Thoracic aorta (tissue), 2 donors: Measurements from ENCODE around the gene TBC1D19. TPM values are rescaled to one million over a fixed set of nuclear protein-coding genes. Genes with fewer than 3 reads are reported as not detected.

ENCODE experiments used
- ATAC-seq: fragments of 150-250 bp; one replicate; pipeline ENCODE4 v1.8.0; 2017; ENCODE audit warnings: low read depth; ENCODE audit not compliant: insufficient number of reproducible peaks, low FRiP score
- DNase-seq: peaks from one replicate; pipeline ENCODE4 v3.0.0-alpha.2; 2020; ENCODE audit warnings: low spot score
- H3K27ac ChIP-seq, 2 donors: fragments of 200-600 bp; sonication (generic); 1 replicate in 1 of 2; 2 replicates in 1 of 2; pipeline ENCODE4 v1.5.1; 2016; ENCODE audit warnings: mild to moderate bottlenecking in 2 of 2, moderate library complexity in 2 of 2
- H3K27me3 ChIP-seq: fragments of 200-600 bp; sonication (generic); replicated peaks from 2 replicates; pipeline ENCODE4 v1.6.0; 2016; ENCODE audit warnings: mild to moderate bottlenecking; ENCODE audit not compliant: insufficient read depth
- H3K36me3 ChIP-seq: fragments of 200-600 bp; sonication (generic); one replicate; pipeline ENCODE4 v1.5.1; 2016
- H3K4me1 ChIP-seq, 2 donors: fragments of 200-600 bp; sonication (generic); 1 replicate in 1 of 2; 2 replicates in 1 of 2; pipeline versions ENCODE4 v1.5.1 to v1.6.0; 2016; ENCODE audit warnings: low read depth in 2 of 2, mild to moderate bottlenecking in 1 of 2; ENCODE audit not compliant: control insufficient read depth in 1 of 2
- H3K4me3 ChIP-seq: fragments of 200-600 bp; sonication (generic); 2 replicates; pipeline ENCODE4 v1.5.1; 2016; ENCODE audit warnings: mild to moderate bottlenecking
- H3K9me3 ChIP-seq: fragments of 200-600 bp; sonication (generic); 2 replicates; pipeline ENCODE4 v1.5.1; 2016
- total RNA-seq, 2 donors: library from RNA; depleted of rRNA; stranded (reverse); fragments of >200 nt; gene quantifications; one replicate each; pipeline versions ENCODE4 v1.1.0 to v1.2.3, GENCODE V29; 2016
- TF ChIP-seq, protein P1 (sequence below): fragments of 200-600 bp; sonication (generic); IDR thresholded peaks from one replicate; pipeline ENCODE4 v1.5.1; 2019; ENCODE audit warnings: antibody characterized with exemption

The TBC1D19 gene
- total RNA-seq, 2 donors from 2014 or later = 9.1 to 19.4 TPM

DNA sequence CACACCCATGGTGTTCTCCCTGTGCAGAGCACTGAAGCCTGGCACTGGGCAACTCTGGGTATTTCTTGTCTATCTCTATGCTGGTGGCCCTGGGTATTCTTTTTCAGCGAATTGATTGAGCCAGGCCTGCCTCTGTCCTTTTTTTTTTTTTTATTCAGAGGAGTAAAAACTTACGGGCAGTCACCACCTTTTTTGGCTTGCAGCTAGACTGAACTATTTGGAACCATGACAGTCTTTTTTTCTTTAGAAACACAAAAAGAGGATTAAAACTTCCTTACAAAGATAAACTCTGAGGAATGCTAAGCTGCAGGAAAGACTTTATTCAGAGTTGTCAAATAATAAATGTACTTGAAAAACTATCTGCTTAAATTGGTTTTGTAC, 157.6 kb downstream of the TBC1D19 start:
- no peak for ATAC-seq
- H3K9me3 ChIP-seq = peaks cover 9% of the 10 kb centered on the region
- no peak for DNase-seq
- no peaks in the 10 kb centered on the region for H3K27me3 ChIP-seq
- TF ChIP-seq, protein P1, sequence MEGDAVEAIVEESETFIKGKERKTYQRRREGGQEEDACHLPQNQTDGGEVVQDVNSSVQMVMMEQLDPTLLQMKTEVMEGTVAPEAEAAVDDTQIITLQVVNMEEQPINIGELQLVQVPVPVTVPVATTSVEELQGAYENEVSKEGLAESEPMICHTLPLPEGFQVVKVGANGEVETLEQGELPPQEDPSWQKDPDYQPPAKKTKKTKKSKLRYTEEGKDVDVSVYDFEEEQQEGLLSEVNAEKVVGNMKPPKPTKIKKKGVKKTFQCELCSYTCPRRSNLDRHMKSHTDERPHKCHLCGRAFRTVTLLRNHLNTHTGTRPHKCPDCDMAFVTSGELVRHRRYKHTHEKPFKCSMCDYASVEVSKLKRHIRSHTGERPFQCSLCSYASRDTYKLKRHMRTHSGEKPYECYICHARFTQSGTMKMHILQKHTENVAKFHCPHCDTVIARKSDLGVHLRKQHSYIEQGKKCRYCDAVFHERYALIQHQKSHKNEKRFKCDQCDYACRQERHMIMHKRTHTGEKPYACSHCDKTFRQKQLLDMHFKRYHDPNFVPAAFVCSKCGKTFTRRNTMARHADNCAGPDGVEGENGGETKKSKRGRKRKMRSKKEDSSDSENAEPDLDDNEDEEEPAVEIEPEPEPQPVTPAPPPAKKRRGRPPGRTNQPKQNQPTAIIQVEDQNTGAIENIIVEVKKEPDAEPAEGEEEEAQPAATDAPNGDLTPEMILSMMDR = no peak
- H3K4me3 ChIP-seq = no peak overlapping the region
- H3K27ac ChIP-seq = peak overlapping the region in 1 of 2 donors; percentile 30
- H3K36me3 ChIP-seq = no peaks in the 10 kb centered on the region
- peaks cover 5 to 8% of the 10 kb centered on the region in 2 donors for H3K4me1 ChIP-seq

DNA sequence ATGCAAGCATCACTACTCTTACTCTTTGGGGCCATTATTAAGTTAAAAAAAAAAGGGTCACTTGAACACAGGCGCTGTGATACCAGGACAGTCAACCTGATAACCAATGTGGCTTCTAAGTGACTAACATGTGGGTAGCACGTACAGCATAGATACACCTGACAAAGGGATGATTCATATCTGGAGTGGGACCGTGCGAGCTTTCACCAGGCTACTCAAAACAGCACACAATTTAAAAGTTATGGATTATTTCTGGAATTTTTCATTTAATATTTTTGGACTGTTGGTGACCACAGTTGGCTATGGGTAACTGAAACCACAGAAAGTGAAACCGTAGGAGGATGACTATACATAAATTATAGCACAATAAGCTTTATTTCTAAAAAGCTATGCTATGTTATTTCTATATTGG, 162.9 kb downstream of the TBC1D19 start:
- Histone ChIP-seq H3K27me3 (no peaks in the 10 kb centered on the region), H3K27ac (no peak overlapping the region), H3K4me3 (no peak overlapping the region), H3K4me1 (peaks cover 2 to 4% of the 10 kb centered on the region in 2 donors), H3K36me3 (peaks cover 4% of the 10 kb centered on the region), H3K9me3 (peaks cover 9% of the 10 kb centered on the region)
- DNase-seq (no peak), ATAC-seq (no peak)
- TF ChIP-seq, protein P1 = no peak

DNA sequence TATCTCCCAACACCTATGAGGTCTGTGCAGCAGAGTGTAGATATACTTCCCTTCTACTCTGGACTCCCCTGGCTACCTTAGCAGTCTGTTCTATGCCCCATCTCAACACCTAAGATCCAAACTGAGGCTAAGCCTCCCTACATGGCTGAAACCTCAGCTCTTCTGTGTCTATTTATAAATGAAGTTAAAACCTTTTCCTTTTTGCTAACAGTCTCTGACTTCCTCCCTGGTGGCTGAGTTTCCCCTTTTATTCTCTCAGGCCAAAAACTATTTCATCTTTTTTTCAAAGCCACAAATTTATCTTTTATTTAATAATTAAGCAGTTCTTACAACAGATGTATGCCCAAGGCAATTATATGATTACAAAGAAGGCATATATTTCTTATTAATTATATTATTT, 164.9 kb downstream of the TBC1D19 start:
- H3K9me3 ChIP-seq = peaks cover 4% of the 10 kb centered on the region
- TF ChIP-seq, protein P1 = no peak
- H3K4me3 ChIP-seq = no peak overlapping the region
- no peaks in the 10 kb centered on the region for H3K27me3 ChIP-seq
- no peak overlapping the region for H3K27ac ChIP-seq
- DNase-seq (no peak), ATAC-seq (no peak)
- peaks cover 5 to 8% of the 10 kb centered on the region in 2 donors for H3K4me1 ChIP-seq
- peaks cover 4% of the 10 kb centered on the region for H3K36me3 ChIP-seq

GRCh38 chr4:26749867-26750266, 166.0 kb downstream of the TBC1D19 start:
- ATAC-seq (no peak), DNase-seq (no peak)
- H3K27ac ChIP-seq = no peak overlapping the region
- H3K36me3 ChIP-seq = peaks cover 4% of the 10 kb centered on the region
- TF ChIP-seq, protein P1 = no peak
- H3K4me3 ChIP-seq = no peak overlapping the region
- H3K9me3 ChIP-seq = no peaks in the 10 kb centered on the region
- H3K4me1 ChIP-seq = peaks cover 5 to 12% of the 10 kb centered on the region in 2 donors
- no peaks in the 10 kb centered on the region for H3K27me3 ChIP-seq

DNA sequence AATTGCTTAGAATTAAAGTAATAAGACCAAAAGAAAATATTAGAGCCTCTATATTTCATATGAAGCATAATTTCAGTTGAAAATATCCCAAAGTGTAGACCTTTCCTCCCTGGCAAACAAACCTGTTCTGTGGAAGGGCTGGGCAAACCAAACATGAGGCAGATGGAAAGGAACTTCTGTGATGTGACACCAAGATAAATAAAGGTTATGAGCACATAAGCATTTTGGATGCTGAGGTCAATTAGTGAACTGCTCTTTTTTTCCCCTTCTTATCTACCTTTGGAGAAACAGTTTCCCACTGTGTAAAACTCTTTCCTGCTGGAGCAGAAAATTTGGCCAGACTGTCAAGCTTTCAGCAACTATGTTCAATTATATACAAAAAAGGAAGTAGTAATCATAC, 167.1 kb downstream of the TBC1D19 start:
- no peak overlapping the region for H3K4me3 ChIP-seq
- no peaks in the 10 kb centered on the region for H3K27me3 ChIP-seq
- H3K36me3 ChIP-seq = peaks cover 4% of the 10 kb centered on the region
- ATAC-seq (no peak), DNase-seq (no peak)
- peaks cover 5 to 12% of the 10 kb centered on the region in 2 donors for H3K4me1 ChIP-seq
- no peak overlapping the region for H3K27ac ChIP-seq
- H3K9me3 ChIP-seq = no peaks in the 10 kb centered on the region
- TF ChIP-seq, protein P1 = no peak
